GM10266 (cell line): ENCODE data around the gene KRT84.

Experiments
- DNase-seq: peaks from one replicate; pipeline ENCODE4 v3.0.0; 2012; ENCODE audit errors: extremely low spot score
- TF ChIP-seq, protein P1 (sequence below): IDR thresholded peaks from 2 replicates; pipeline ENCODE4 v1.5.1; 2012; ENCODE audit warnings: mild to moderate bottlenecking, low read depth; ENCODE audit not compliant: control insufficient read depth, insufficient read depth; ENCODE audit errors: missing control alignments

KRT84 gene

DNA sequence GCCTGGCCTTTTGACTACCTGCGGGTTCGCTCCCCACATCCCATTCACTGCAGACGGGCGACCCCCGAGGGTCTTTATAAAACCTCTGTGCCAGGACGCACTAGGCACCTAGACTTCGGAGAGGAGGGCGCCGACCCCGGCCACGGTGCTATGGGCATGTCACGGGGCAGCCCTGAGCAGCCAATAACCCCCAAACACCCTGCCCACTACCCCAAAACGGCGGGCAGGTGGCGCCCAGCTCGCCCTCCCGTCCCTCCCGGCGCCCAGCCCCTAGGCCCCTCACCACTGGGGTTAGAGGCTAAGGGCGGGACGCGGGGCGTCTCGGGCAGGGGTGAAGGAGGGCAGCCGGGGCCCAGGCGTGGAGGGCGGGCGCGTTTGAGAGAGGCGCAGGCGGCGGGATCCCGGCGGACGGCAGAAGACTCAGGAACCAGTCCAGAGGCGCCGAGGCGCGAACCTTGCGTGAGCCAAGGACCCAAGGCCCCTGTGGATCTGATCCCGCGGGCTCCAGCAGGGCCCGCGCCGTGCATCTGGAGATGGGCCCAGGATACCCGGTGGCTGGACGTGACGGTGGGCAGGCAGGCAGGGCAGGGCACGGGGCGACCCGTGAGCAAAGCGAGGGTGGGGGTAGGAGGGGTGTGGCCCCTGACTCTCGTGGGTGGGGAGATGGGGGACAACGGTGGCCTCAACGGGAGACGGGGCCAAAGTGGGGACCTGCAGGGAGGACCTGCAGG lies 29.3 kb downstream of the KRT84 start:
- no peak for DNase-seq
- TF ChIP-seq, protein P1, sequence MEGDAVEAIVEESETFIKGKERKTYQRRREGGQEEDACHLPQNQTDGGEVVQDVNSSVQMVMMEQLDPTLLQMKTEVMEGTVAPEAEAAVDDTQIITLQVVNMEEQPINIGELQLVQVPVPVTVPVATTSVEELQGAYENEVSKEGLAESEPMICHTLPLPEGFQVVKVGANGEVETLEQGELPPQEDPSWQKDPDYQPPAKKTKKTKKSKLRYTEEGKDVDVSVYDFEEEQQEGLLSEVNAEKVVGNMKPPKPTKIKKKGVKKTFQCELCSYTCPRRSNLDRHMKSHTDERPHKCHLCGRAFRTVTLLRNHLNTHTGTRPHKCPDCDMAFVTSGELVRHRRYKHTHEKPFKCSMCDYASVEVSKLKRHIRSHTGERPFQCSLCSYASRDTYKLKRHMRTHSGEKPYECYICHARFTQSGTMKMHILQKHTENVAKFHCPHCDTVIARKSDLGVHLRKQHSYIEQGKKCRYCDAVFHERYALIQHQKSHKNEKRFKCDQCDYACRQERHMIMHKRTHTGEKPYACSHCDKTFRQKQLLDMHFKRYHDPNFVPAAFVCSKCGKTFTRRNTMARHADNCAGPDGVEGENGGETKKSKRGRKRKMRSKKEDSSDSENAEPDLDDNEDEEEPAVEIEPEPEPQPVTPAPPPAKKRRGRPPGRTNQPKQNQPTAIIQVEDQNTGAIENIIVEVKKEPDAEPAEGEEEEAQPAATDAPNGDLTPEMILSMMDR, result no peak

DNA sequence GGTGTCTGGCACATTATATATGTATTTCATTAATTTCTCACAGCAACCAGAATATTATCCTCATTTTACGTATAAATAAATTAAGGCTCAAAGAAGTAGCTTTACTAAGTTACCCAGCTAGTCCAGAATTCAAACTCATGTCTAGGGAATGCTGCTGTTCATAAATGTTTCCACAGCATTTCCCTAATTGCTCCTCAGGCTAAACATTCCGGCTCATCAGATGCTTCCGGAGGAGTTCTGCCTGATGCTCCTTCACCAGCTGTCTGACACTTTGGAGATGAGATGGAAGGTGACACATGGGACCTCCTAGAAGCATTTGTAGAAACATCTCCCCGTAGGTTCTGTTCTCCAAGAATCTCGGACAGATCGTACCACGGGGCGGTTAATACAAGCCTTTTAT lies 30.3 kb downstream of the KRT84 start:
- DNase-seq, result no peak

DNA sequence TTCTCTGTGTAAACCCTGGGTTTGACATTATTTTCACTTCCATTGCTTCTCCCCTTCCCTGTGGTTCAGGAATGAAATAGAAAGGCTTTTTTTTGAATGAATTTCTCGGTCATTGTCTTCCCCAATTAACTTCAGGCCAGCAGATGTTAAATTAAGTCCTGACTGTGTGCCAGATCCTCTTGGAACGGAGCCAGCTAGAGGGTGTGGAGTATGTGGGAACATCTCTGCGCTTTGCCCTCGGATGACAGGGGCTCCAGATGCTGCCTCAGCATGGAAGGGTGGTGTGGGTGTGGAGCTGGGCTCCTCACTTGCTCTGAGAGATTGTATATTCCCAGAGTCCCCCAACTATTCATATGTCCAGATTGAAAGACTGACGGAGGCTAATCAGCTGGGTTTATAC lies 31.3 kb downstream of the KRT84 start:
- DNase-seq, result no peak
- TF ChIP-seq, protein P1, result no peak

More for the DNA sequence above, 30.3 kb downstream of the KRT84 start:
- TF ChIP-seq, protein P1, result no peak

DNA sequence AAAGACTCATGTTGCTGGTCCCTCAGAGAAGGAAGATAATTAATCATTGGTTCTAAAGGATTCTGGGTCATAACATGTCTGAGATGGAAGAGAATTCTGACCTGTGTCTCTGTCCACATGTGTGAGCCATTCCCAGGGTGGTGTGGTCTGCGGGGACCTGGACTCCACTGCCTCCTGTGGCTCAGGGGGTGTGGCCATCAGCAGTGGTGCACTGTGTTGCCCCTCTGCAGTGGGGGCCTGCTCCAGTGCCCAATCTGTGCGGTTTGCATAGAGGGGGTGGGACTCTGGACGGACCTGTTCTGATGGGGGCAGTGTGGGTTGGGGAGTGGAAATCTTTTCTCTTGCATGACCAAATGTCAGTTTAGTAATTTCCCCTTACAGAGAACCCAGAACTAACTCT lies 31.7 kb downstream of the KRT84 start:
- DNase-seq, result no peak
- TF ChIP-seq, protein P1, result no peak

DNA sequence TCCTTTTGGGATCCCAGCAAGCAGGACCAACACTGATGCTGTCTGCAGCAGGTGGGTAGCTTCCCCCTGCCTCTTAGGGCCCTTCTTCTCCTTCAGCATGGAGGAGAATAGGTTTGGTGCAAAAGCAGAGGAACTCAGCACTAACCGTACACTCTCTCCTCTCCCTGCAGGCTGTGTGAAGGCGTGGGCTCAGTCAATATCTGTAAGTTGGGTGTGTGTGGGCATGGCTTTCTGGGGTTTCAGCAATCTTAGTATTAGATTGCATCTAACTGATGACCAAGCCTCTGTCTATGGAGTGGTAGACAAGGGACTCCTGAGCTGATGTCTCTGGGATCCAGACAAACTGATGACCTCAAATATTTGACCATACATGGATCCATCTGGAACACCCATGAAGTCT lies 32.5 kb downstream of the KRT84 start:
- TF ChIP-seq, protein P1, result no peak
- DNase-seq, result no peak

GRCh38 chr12:52351196-52352059 lies 34.0 kb downstream of the KRT84 start:
- no peak for DNase-seq
- TF ChIP-seq, protein P1, result no peak

- TF ChIP-seq, protein P1, result no peak
- DNase-seq, result no peak
Observed at GRCh38 chr12:52350786-52351185, 34.7 kb downstream of the KRT84 start.
